ENCODE measurements around the gene FBXO31.

DNA sequence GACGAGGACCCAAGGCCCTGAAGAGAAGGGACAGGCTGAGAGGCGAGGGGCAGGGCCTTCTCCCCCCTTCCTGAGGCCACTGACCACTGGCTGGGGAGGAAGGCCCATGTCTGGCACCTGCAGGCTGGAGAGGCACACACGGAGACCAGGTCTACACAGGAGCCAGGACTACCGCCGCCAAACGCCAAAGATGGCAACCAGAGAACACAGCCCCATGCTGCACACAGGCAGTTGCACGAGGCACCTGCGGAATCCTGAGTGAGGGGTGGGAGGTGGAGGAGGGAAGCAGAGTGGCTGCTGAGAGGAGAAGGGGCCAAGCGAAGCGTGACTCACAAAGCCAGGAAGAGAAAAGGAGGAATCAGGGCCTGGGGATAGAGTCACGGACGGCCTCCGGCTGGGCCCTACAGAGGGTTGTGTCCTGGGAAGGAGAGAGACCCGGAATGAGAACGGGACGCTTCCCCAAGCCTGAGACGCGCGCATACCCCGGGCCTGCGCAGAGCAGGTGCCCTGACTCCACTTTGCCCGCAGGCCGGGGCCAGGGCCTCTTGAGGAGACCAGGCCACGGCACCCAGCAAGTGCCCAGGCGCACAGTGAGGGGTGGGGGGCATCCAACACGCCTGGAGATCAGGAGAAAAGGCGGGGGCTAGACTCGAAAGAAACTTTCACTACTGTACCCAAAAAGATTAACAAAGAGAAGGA lies 37.7 kb downstream of the FBXO31 start:
- TF ChIP-seq CTCF (IDR thresholded peaks at IDR 0.05) (no peak), EP300 (IDR thresholded peaks at IDR 0.05) (no peak)
